Left ventricle myocardium inferior (tissue), 1 donor: ENCODE data around the gene GPC6. TPM values are rescaled to one million over a fixed set of nuclear protein-coding genes. Genes with fewer than 3 reads are reported as not detected.

Experiments used
- DNase-seq: peaks from one replicate; pipeline ENCODE4 v3.0.0-alpha.2; 2020
- H3K27ac ChIP-seq: fragments of 200-600 bp; replicated peaks from 2 replicates; pipeline ENCODE4 v1.8.0; 2021
- H3K27me3 ChIP-seq: fragments of 200-600 bp; 2 replicates; pipeline ENCODE4 v1.8.0; 2021; ENCODE audit warnings: low read depth
- H3K36me3 ChIP-seq: fragments of 200-600 bp; 2 replicates; pipeline ENCODE4 v1.8.0; 2021
- H3K4me1 ChIP-seq: fragments of 200-600 bp; 2 replicates; pipeline ENCODE4 v1.8.0; 2021
- H3K4me3 ChIP-seq: fragments of 200-600 bp; 2 replicates; pipeline ENCODE4 v1.8.0; 2021; ENCODE audit warnings: mild to moderate bottlenecking, moderate library complexity
- H3K9me3 ChIP-seq: fragments of 200-600 bp; replicated peaks from 2 replicates; pipeline ENCODE4 v1.8.0; 2021
- intact Hi-C: fragments of 100-400 bp; cut with micrococcal nuclease; formaldehyde crosslinking; loops from one replicate; pipeline ENCODE4 v1.11.0; 2022
- total RNA-seq: library from RNA; stranded (reverse); fragmentation: NEBNext Ultra II Directional; extraction: Animal tissue kit (Norgen Biotek cat#: 25700); gene quantifications from one replicate; pipeline ENCODE4 v1.2.1, GENCODE V29; 2021
- TF ChIP-seq, protein P1 (sequence below): fragments of 200-600 bp; IDR thresholded peaks from 2 replicates; pipeline ENCODE4 v1.8.0; 2021; ENCODE audit warnings: antibody characterized with exemption, mild to moderate bottlenecking, borderline replicate concordance
- donor health status: DM: no; HTN: yes; CAD: no; lungs with severe emphysema.

GPC6 gene
- total RNA-seq, 1 donor from 2014 or later, result 1.8 TPM

DNA sequence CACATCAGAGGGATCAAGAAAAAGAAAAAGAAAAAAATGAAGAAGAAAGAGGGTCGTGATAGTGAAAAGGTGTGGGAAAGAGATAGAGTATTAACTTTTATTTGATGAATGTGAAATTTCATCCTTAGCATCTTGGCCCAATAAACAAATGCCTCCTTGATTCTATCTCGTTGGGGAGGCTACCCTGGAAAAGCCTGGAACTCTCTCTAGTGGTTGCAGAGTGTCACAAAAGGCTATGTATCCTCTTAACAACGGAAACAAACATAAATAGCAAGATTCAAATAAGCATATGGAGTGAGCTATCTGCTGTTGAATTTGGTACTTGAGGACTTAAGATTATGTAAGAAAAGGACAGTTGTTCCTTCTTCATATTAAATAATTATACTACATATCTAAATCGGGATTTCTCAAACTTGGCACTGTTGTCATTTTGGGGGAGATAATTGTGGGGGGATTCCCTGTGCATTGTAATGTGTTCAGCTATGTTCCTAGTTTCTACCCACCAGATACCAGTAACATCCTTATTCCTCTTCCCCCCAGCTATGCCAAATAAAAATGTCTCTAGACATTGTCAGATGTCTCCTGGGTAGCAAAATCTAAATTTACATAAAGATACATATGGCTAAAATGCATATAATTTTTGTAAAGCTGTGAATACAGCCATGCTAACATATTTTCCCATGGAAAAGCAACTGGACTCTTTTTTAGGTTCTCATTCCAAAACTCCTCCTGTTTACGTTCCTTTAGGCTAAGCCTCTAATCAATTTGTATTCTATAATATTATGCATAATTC lies 695.7 kb downstream of the GPC6 start:
- intact Hi-C loops, result no loop called here
- Histone ChIP-seq H3K4me3 (no peak overlapping the region), H3K4me1 (no peaks in the 10 kb centered on the region), H3K27me3 (no peaks in the 10 kb centered on the region), H3K27ac (no peak overlapping the region), H3K36me3 (no peaks in the 10 kb centered on the region), H3K9me3 (peaks cover 15% of the 10 kb centered on the region)
- TF ChIP-seq, protein P1, sequence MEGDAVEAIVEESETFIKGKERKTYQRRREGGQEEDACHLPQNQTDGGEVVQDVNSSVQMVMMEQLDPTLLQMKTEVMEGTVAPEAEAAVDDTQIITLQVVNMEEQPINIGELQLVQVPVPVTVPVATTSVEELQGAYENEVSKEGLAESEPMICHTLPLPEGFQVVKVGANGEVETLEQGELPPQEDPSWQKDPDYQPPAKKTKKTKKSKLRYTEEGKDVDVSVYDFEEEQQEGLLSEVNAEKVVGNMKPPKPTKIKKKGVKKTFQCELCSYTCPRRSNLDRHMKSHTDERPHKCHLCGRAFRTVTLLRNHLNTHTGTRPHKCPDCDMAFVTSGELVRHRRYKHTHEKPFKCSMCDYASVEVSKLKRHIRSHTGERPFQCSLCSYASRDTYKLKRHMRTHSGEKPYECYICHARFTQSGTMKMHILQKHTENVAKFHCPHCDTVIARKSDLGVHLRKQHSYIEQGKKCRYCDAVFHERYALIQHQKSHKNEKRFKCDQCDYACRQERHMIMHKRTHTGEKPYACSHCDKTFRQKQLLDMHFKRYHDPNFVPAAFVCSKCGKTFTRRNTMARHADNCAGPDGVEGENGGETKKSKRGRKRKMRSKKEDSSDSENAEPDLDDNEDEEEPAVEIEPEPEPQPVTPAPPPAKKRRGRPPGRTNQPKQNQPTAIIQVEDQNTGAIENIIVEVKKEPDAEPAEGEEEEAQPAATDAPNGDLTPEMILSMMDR, result no peak
- no peak for DNase-seq

DNA sequence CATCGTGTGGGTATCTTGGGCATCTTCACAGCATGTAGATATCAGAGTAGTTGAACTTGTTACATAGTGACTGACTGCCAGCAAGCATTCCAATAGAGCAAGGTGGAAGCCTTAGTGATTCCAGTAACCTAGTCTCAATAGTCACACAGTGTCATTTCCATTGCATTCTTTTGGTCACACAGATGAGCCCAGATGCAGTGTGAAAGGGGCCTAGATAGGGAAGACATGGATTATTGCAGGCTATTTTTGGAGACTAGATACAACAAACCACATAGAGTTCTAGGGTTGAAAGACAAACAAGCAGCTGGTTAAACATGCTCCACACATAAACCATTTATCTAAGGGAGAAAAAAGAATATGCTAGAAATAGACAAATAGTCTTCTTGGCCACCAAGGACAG lies 699.4 kb downstream of the GPC6 start:
- Histone ChIP-seq H3K36me3 (no peaks in the 10 kb centered on the region), H3K4me1 (no peaks in the 10 kb centered on the region)
- intact Hi-C loops, result no loop called here

DNA sequence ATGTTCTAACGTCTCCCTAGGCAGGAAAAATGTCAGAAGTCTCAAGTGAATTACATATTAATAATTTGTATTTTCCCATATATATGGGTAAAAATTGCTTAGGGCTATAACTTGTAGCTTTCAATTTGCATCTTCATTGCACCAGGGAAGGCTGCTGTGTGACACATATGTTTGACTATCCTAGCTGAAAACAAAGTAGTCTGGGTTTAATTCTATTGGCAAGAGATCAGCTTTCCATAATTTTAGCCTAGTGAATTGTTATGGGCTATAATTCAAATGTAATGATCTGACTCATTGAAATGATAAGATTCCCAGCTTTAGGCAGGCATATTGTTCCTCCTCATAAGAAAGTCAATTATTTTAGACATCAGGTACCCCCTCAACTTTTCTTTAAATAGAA lies 699.8 kb downstream of the GPC6 start:
- H3K36me3 ChIP-seq, result no peaks in the 10 kb centered on the region
- H3K4me3 ChIP-seq, result no peak overlapping the region
- H3K9me3 ChIP-seq, result peaks cover 5% of the 10 kb centered on the region
- TF ChIP-seq, protein P1, result no peak
- intact Hi-C loops, result no loop called here
- no peak overlapping the region for H3K27ac ChIP-seq
- H3K27me3 ChIP-seq, result no peaks in the 10 kb centered on the region
- DNase-seq, result no peak
- no peaks in the 10 kb centered on the region for H3K4me1 ChIP-seq

More for the DNA sequence above, 699.4 kb downstream of the GPC6 start:
- no peak overlapping the region for H3K27ac ChIP-seq
- no peak overlapping the region for H3K4me3 ChIP-seq
- H3K9me3 ChIP-seq, result peaks cover 9% of the 10 kb centered on the region
- no peaks in the 10 kb centered on the region for H3K27me3 ChIP-seq
- no peak for DNase-seq
- TF ChIP-seq, protein P1, result no peak

GRCh38 chr13:93927431-93927830 lies 700.8 kb downstream of the GPC6 start:
- Histone ChIP-seq H3K36me3 (no peaks in the 10 kb centered on the region), H3K27ac (no peak overlapping the region), H3K9me3 (no peaks in the 10 kb centered on the region), H3K27me3 (no peaks in the 10 kb centered on the region), H3K4me1 (no peaks in the 10 kb centered on the region), H3K4me3 (no peak overlapping the region)
- intact Hi-C loops, result no loop called here
- TF ChIP-seq, protein P1, result no peak
- no peak for DNase-seq

GRCh38 chr13:93932901-93933300 lies 706.3 kb downstream of the GPC6 start:
- Histone ChIP-seq H3K9me3 (peaks cover 4% of the 10 kb centered on the region), H3K4me3 (no peak overlapping the region), H3K36me3 (no peaks in the 10 kb centered on the region), H3K27me3 (no peaks in the 10 kb centered on the region), H3K4me1 (no peaks in the 10 kb centered on the region), H3K27ac (no peak overlapping the region)
- TF ChIP-seq, protein P1, result no peak
- no peak for DNase-seq
- intact Hi-C loops, result no loop called here
